Endothelial cell (in vitro differentiated cells): Measurements from ENCODE around the gene C3orf70. TPM values are rescaled to one million over a fixed set of nuclear protein-coding genes. Genes with fewer than 3 reads are reported as not detected.

Source experiments
- DNase-seq: peaks from one replicate; pipeline ENCODE4 v3.0.0; 2021; ENCODE audit warnings: low spot score
- H3K27ac Mint-ChIP-seq: one replicate; pipeline ENCODE4 v1.8.0; 2021; ENCODE audit warnings: mixed read lengths, inconsistent platforms; ENCODE audit not compliant: unreplicated experiment
- H3K27me3 Mint-ChIP-seq: one replicate; pipeline ENCODE4 v1.8.0; 2021; ENCODE audit warnings: mild to moderate bottlenecking, moderate library complexity, mixed read lengths, inconsistent platforms; ENCODE audit not compliant: unreplicated experiment
- H3K36me3 Mint-ChIP-seq: one replicate; pipeline ENCODE4 v1.8.0; 2021; ENCODE audit warnings: mild to moderate bottlenecking, low read depth, mixed read lengths, inconsistent platforms; ENCODE audit not compliant: unreplicated experiment
- H3K4me1 Mint-ChIP-seq: one replicate; pipeline ENCODE4 v1.8.0; 2021; ENCODE audit warnings: mild to moderate bottlenecking, mixed read lengths, inconsistent platforms; ENCODE audit not compliant: unreplicated experiment
- H3K4me3 Mint-ChIP-seq: one replicate; pipeline ENCODE4 v1.8.0; 2021; ENCODE audit warnings: mild to moderate bottlenecking, mixed read lengths, inconsistent platforms; ENCODE audit not compliant: unreplicated experiment
- H3K9me3 Mint-ChIP-seq: one replicate; pipeline ENCODE4 v1.8.0; 2021; ENCODE audit warnings: mixed read lengths, inconsistent platforms; ENCODE audit not compliant: unreplicated experiment
- total RNA-seq: library from RNA; stranded (reverse); fragmentation: NEBNext Ultra II Directional; extraction: Animal tissue kit (Norgen Biotek cat#: 25700); gene quantifications from one replicate; pipeline ENCODE4 v1.2.1, GENCODE V29; 2021; ENCODE audit not compliant: unreplicated experiment
- TF ChIP-seq, protein P1 (sequence below): fragments of 200-600 bp; sonication (generic); IDR thresholded peaks from one replicate; pipeline ENCODE4 v1.5.0; 2021; ENCODE audit warnings: antibody characterized with exemption; ENCODE audit not compliant: unreplicated experiment

The C3orf70 gene
- total RNA-seq, 1 donor from 2014 or later: 1.4 TPM

DNA sequence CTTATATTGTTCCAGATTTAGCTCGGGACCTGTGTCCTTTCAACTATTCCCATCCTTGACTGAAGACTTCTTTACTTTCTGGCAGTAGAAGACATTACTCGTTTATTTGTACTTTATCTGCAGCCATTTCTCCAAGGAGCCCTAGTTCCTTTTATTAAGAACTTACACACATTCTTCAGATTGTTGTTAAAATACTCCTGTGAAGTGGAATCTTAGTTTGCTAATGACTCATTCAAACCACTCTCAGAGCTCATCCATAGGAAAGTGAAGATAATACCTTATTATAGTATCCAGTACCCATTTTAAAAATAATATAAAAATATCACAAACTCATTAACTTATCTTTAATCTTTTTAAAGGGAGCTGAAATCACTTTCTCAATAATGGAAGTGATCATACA, 63.5 kb downstream of the C3orf70 start:
- H3K4me1 Mint-ChIP-seq: no peaks in the 10 kb centered on the region
- no peak overlapping the region for H3K27ac Mint-ChIP-seq
- H3K36me3 Mint-ChIP-seq: no peaks in the 10 kb centered on the region
- no peaks in the 10 kb centered on the region for H3K9me3 Mint-ChIP-seq
- H3K27me3 Mint-ChIP-seq: no peaks in the 10 kb centered on the region
- no peak for DNase-seq
- TF ChIP-seq, protein P1, sequence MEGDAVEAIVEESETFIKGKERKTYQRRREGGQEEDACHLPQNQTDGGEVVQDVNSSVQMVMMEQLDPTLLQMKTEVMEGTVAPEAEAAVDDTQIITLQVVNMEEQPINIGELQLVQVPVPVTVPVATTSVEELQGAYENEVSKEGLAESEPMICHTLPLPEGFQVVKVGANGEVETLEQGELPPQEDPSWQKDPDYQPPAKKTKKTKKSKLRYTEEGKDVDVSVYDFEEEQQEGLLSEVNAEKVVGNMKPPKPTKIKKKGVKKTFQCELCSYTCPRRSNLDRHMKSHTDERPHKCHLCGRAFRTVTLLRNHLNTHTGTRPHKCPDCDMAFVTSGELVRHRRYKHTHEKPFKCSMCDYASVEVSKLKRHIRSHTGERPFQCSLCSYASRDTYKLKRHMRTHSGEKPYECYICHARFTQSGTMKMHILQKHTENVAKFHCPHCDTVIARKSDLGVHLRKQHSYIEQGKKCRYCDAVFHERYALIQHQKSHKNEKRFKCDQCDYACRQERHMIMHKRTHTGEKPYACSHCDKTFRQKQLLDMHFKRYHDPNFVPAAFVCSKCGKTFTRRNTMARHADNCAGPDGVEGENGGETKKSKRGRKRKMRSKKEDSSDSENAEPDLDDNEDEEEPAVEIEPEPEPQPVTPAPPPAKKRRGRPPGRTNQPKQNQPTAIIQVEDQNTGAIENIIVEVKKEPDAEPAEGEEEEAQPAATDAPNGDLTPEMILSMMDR: no peak
- no peak overlapping the region for H3K4me3 Mint-ChIP-seq

DNA sequence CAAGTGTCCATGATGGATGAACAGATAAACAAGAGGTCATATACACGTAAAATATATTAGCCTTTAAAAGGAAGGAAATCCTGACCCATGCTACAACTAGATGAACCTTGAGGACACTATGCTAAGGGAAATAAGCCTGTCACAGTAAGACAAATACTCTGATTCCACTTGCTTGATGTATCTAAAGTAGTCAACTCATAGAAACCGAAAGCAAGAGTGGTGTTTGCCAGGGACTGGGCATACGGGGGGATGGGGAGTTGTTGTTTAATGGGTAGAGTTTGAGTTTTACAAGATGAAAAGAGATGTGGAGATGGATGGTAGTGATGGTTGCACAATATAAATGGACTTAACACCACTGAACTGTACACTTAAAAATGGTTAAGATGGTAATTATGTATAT, 65.4 kb downstream of the C3orf70 start:
- TF ChIP-seq, protein P1: no peak
- no peaks in the 10 kb centered on the region for H3K36me3 Mint-ChIP-seq
- H3K27ac Mint-ChIP-seq: no peak overlapping the region
- H3K27me3 Mint-ChIP-seq: no peaks in the 10 kb centered on the region
- H3K4me3 Mint-ChIP-seq: no peak overlapping the region
- no peaks in the 10 kb centered on the region for H3K9me3 Mint-ChIP-seq
- H3K4me1 Mint-ChIP-seq: no peaks in the 10 kb centered on the region
- DNase-seq: no peak

DNA sequence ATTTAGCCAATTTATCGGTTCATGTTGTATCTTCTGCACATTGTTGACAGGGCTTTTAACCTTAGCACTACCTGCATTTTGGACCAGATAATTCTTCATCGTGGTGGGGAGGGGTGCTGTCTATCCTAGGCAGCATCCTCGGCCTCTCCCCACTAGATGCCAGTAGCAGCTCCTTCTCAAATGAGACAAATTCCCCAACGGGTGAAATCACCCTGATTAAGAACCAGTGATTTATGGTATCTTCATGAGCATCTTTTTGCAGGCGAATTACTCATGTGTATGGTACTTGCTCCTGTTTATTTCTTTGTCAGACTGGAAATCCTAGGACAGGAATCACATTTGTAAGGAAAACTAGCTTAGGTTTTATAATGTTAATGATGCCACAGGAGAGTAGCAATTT, 68.0 kb downstream of the C3orf70 start:
- no peaks in the 10 kb centered on the region for H3K9me3 Mint-ChIP-seq
- H3K27me3 Mint-ChIP-seq: no peaks in the 10 kb centered on the region
- no peak for DNase-seq
- no peaks in the 10 kb centered on the region for H3K4me1 Mint-ChIP-seq
- TF ChIP-seq, protein P1: no peak
- H3K4me3 Mint-ChIP-seq: no peak overlapping the region
- no peak overlapping the region for H3K27ac Mint-ChIP-seq
- no peaks in the 10 kb centered on the region for H3K36me3 Mint-ChIP-seq

DNA sequence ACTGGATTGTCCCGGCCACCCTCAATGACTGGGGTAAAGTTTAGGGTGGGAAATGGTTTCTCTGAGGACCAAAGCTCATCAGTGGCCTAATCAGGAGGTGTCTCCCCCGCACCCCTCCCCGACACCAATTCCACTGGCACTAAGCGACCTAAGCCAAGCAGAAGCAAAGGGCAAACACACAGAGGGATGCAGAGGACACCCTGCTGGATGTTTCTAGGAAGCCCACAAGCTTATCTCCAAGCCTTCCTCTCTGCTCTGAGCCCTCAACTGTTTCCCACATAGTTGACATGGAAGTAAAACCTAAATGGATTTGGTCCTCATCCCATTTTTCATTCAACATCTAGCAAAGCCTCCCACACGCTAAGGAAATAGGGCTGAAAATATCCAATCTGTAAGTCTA, 68.5 kb downstream of the C3orf70 start:
- H3K4me1 Mint-ChIP-seq: no peaks in the 10 kb centered on the region
- H3K27me3 Mint-ChIP-seq: no peaks in the 10 kb centered on the region
- no peak overlapping the region for H3K4me3 Mint-ChIP-seq
- no peaks in the 10 kb centered on the region for H3K36me3 Mint-ChIP-seq
- H3K9me3 Mint-ChIP-seq: no peaks in the 10 kb centered on the region
- H3K27ac Mint-ChIP-seq: no peak overlapping the region
- no peak for DNase-seq
- TF ChIP-seq, protein P1: no peak

DNA sequence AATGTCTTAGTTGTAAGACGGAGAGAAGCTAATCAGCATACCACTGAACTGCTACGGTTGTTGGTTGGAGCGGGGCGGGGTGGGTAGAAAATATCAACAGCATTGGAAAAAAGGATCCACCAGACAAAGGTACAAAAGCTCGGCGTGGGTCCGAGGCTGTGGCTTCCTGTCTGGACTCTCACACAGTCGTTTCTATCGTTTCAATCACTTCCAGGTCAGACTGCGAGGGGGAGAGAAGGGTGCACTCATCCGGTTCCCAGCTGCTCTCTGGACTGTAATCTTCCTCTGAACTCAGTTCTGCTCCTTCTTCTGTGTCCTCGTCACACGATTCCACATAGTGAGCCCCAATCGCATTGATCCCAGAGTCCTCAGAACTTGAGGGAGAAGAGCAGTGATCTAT, 70.0 kb downstream of the C3orf70 start:
- H3K4me3 Mint-ChIP-seq: no peak overlapping the region
- no peaks in the 10 kb centered on the region for H3K9me3 Mint-ChIP-seq
- DNase-seq: no peak
- no peaks in the 10 kb centered on the region for H3K36me3 Mint-ChIP-seq
- H3K4me1 Mint-ChIP-seq: no peaks in the 10 kb centered on the region
- no peak overlapping the region for H3K27ac Mint-ChIP-seq
- TF ChIP-seq, protein P1: no peak
- no peaks in the 10 kb centered on the region for H3K27me3 Mint-ChIP-seq
